GM18520 (cell line): ENCODE data around the gene TEX22.

Source experiments
- ATAC-seq: cut with Tn5 transposase; IDR thresholded peaks from one replicate; pipeline ENCODE4 v1.9.1; 2021; ENCODE audit not compliant: unreplicated experiment

The TEX22 gene

DNA sequence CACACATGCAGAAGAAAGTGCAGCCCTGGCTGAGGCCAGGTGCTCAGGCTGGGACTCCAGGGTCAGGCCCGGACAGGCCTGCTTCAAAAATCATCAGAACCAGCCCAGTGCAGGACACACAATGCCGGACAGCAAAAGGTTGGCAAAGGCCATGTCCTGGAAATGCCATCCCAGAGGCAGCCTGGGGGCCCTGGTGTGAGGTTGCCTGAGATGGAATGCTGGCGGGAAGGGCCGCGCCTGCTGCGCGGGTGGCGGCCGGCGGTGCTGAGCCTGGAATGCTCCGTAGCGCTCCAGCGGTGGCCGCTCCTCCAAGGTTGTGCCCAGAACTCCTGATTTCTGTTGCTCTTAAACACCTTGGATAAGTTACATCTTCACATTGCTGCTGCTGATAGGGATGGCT, 54.6 kb downstream of the TEX22 start:
- no peak for ATAC-seq

DNA sequence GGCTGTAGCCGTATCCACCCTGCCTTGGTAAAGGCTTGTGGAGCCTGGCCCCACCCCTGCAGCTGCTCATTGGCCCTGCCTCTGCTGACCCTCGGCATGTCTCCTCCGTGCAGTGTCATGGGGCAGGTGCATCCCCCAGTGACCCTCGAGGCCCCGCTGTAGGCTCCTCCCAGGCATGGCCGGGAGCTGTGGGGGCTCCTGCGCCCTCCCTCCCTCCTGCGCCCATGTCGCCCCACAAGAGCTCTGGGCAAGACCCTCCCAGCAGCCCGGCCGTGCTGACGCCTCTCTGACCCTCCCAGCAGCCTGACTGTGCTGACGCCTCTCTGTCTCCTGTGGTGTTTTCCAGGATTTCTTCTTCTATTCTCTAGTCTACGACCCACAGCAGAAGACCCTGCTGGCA, 55.5 kb downstream of the TEX22 start:
- ATAC-seq = no peak

DNA sequence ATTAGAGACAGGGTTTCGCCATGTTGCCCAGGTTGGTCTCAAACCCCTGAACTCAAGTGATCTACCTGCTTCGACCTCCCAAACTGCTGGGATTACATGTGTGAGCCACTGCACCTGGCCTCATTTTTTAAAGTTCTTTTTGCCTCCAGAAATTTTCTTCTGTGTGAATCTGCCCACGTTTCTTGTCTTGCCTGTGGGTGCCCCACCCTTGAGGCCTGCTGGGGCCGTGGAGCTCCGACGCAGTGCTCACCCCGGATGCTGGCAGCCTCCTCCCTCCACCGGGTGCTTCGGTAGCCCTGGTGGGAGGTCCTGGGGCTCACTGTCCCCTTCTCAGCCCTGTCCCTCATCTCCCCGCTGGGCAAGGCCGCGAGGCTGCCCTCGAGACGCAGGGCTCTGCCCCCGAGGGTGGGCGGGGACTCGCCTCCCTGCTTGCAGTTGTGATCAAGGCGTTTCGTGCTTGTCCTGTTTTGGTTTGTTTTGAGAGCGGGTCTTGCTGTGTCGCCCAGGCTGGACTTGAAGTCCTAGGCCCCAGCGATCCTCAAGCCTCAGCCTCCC, 56.8 kb downstream of the TEX22 start:
- ATAC-seq = no peak

DNA sequence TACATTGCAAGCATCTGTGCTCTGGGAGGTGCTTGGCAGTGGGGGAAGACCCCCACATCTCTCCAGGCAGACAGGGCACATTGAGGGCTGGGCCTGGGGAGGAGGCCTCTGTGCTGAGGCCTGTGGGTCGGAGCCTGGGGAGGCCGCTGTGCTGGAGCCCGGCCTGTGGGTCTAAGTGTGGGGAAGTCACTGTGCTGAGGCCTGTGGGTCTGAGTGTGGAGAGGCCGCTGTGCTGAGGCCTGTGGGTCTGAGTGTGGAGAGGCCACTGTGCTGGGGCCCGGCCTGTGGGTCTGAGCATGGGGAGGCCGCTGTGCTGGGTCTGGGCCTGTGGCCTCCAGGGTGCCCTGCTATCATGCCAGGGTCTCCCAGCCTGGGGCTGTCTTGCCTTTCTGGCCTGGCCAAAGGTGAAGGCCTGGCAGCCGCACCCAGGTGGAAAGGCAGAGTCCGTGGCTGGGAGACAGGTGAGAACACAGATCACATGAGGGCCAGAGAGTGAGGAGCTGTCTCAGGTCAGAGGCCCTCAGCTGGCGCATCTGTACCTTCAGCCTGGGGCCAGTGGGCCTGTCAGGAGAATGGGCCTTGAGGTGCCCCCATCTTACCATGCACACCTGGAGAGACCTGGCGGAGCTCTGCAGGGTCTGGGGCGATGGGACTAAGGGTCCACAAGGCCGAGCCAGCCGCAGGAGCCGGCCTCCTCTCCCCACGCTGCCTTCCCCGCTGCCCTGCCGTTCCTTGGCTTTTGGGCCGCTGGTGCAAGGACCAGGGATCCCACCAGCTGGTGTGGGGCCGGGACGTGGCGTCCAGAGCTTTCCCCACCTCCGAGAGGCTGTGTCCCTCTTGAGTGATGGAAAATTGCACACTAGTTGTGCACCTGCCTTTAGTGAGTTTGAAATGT, 57.7 kb downstream of the TEX22 start:
- ATAC-seq = no peak

DNA sequence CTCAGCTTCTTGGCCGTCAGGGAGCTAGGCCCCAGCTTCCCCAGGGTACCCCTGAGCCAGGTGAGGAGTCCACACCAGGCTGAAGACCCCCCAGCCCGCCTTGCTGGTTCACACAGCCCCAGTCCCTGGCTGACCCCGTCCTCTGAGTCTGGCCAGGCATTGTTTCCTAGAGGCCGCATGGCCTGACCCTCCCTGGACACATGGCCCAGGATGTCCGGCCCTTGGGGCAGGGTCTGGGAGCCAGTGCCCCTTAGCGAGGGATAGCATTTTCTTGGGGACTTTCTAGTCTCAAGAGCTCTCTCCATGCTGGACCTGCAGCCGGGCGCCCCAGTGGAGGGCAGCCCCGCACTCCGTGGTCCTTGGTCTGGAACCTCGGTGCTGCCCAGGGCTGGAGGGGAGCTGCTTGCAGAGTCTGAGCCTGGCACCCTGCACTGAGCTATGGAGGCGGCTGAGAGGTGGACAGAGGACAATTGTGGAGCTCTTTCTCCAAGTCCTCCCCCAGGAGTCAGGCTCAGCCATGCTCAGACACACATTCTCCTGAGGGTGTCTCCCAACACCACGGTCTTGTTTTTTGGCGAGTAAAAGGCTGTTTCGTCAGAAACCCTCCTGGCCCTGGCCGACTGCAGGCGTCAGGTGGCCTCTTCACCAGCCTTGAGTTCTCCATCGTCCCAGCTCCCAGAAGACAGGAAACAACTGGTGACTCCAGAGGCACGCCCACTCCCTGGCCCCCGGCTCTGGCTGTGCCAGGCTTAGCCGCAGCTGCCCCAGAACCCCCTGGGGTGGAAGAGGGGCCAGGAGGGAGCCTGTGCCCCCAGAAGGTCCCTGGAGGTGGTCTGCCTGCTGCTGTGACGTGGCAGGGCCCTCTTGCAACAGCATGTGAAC, 58.6 kb downstream of the TEX22 start:
- no peak for ATAC-seq

DNA sequence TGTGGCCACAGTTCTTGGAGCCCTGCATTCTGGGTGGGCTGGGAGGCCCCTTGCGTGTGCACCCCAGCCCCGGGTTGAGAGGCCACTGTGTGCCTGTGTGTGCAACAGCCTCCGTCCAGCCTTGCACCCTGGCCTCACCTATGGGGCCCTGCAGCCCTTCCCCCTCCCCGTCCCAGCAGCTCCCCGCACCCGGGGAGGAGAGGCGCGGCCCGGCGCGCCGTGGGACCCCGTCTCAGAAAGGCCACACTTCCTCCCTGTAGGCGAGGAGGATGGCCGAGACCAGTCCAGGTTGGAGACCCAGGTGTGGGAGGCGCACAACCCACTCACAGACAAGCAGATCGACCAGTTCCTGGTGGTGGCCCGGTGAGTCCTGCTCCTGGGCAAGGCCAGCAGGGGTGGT, 59.7 kb downstream of the TEX22 start:
- ATAC-seq = no peak

DNA sequence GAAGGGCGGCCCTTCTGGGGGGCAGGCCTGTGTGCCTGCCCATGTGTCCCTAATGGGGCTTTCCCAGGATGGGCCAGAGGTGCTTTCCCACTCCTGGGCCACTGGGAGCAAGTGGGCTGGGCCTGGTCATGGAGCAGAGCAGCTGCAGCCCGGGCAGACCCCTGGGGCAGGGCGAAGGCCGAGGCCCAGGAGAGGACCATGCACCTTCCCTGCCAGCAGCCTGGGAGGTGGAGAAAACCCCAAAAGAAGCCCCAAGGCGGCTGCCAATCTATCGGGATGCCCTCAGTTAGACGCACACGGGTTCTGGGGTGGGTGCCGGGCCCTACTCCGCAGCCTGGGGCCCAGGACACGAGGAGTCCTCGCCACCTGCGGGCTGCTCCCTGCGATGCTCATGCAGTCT, 60.2 kb downstream of the TEX22 start:
- ATAC-seq = no peak

DNA sequence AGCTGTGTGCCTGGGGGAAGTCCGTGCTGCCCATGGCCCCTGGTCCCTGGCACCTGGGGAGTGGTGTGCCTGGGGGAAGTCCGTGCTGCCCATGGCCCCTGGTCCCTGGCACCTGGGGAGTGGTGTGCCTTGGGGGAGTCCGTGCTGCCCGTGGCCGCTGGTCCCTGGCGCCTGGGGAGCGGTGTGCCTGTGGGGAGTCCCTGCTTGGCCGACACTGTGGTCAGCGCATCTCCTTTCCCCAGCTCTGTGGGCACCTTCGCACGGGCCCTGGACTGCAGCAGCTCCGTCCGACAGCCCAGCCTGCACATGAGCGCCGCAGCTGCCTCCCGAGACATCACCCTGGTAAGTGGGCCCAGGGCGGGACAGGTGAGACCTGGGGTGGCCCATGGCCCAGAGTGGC, 61.8 kb downstream of the TEX22 start:
- no peak for ATAC-seq

DNA sequence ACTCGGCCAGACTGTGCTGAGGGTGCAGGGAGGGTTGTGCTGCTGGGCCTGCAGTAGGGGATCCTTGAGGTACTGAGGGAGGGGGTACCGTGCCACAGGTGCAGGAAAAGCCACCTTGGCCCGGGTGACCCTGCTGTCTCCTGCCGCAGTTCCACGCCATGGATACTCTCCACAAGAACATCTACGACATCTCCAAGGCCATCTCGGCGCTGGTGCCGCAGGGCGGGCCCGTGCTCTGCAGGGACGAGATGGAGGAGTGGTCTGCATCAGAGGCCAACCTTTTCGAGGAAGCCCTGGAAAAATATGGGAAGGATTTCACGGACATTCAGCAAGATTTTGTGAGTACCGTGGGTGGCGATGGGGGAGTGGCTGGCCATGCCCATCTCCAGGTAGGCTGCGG, 62.3 kb downstream of the TEX22 start:
- ATAC-seq = no peak

DNA sequence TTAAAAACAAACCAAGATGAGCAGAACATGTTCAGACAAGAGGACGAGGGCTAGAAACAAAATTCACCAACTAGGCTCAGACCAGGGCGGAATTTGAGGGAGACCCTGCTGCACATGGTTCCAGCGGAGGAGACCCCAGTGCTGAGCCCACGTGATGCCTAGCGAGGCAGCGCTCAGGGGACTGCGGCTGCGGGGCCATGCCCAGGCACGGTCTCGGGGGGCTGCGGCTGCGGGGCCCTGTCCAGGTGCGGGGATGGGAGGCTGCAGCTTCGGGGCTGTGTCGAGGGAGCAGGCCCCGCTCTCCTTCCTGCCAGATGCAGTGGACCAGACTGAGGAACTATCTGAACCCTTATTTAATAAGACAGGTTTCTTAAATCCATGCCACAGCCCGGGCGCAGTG, 63.6 kb downstream of the TEX22 start:
- no peak for ATAC-seq
